ENCODE data around the gene APLP2.

Gene APLP2

GRCh38 chr11:130181295-130182272, 111.9 kb downstream of the APLP2 start:
- no peak for TF ChIP-seq CTCF (IDR thresholded peaks at IDR 0.05; ENCODE audit: extremely low read depth, insufficient read depth, missing control alignments)
- in situ Hi-C loops (cut with MboI; ENCODE audit: low pct_unique_long_range_greater_than_20kb, low sequenced_read_pairs, unreplicated experiment) = no loop called here
- no peak for DNase-seq (ENCODE audit: low spot score)

GRCh38 chr11:130183878-130184610, 114.3 kb downstream of the APLP2 start:
- no peak for DNase-seq (ENCODE audit: low spot score)
- TF ChIP-seq CTCF (IDR thresholded peaks at IDR 0.05; ENCODE audit: extremely low read depth, insufficient read depth, missing control alignments) = no peak
- in situ Hi-C loops (cut with MboI; ENCODE audit: low pct_unique_long_range_greater_than_20kb, low sequenced_read_pairs, unreplicated experiment) = no loop called here

GRCh38 chr11:130187096-130187495, 117.4 kb downstream of the APLP2 start:
- no peak for TF ChIP-seq CTCF (IDR thresholded peaks at IDR 0.05; ENCODE audit: extremely low read depth, insufficient read depth, missing control alignments)
- in situ Hi-C loops (cut with MboI; ENCODE audit: low pct_unique_long_range_greater_than_20kb, low sequenced_read_pairs, unreplicated experiment) = no loop called here
- no peak for DNase-seq (ENCODE audit: low spot score)

- TF ChIP-seq CTCF (IDR thresholded peaks at IDR 0.05; ENCODE audit: extremely low read depth, insufficient read depth, missing control alignments) = no peak
- DNase-seq (ENCODE audit: low spot score) = no peak
- in situ Hi-C loops (cut with MboI; ENCODE audit: low pct_unique_long_range_greater_than_20kb, low sequenced_read_pairs, unreplicated experiment) = no loop called here
Observed at GRCh38 chr11:130188047-130188446, 118.4 kb downstream of the APLP2 start.

- TF ChIP-seq CTCF (IDR thresholded peaks at IDR 0.05; ENCODE audit: extremely low read depth, insufficient read depth, missing control alignments) = no peak
- in situ Hi-C loops (cut with MboI; ENCODE audit: low pct_unique_long_range_greater_than_20kb, low sequenced_read_pairs, unreplicated experiment) = no loop called here
- DNase-seq (ENCODE audit: low spot score) = no peak
Observed at GRCh38 chr11:130188585-130189347, 119.1 kb downstream of the APLP2 start.

All from GM13977 (cell line).